ENCODE results near the gene GPANK1. TPM values are rescaled to one million over a fixed set of nuclear protein-coding genes. Genes with fewer than 3 reads are reported as not detected.

GPANK1 gene
- total and polyA plus RNA-seq, 7 donors: 13.6 to 49.7 (median 22.6) TPM

DNA sequence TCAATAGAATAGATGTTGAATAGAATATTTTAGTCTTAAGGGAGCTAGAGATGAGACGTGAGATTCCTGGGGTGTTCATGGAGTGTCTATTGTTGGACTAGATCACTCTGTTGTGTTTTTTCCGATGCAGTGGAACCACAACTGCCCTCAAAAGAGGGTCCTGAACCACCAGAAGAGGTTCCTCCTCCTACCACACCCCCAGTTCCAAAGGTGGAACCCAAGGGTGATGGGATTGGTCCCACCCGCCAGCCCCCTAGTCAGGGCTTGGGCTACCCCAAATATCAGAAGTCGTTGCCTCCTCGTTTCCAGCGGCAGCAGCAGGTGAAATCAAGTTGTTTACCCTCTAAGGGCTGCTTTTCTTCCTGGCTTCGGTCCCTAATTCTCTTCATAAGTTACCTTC, 35.8 kb downstream of the GPANK1 start:
- intact Hi-C loops (cut with DNase I): no loop called here
- H3K4me3 ChIP-seq: no peak overlapping the region
- ATAC-seq (no peak), DNase-seq (no peak)
- H3K9me3 ChIP-seq: no peaks in the 10 kb centered on the region
- TF ChIP-seq, protein P1, sequence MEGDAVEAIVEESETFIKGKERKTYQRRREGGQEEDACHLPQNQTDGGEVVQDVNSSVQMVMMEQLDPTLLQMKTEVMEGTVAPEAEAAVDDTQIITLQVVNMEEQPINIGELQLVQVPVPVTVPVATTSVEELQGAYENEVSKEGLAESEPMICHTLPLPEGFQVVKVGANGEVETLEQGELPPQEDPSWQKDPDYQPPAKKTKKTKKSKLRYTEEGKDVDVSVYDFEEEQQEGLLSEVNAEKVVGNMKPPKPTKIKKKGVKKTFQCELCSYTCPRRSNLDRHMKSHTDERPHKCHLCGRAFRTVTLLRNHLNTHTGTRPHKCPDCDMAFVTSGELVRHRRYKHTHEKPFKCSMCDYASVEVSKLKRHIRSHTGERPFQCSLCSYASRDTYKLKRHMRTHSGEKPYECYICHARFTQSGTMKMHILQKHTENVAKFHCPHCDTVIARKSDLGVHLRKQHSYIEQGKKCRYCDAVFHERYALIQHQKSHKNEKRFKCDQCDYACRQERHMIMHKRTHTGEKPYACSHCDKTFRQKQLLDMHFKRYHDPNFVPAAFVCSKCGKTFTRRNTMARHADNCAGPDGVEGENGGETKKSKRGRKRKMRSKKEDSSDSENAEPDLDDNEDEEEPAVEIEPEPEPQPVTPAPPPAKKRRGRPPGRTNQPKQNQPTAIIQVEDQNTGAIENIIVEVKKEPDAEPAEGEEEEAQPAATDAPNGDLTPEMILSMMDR (IDR thresholded peaks at IDR 0.05): no peak
- H3K4me1 ChIP-seq: no peaks in the 10 kb centered on the region
- peaks cover 31 to 100% of the 10 kb centered on the region in 2 donors for H3K36me3 ChIP-seq (ENCODE audit: insufficient read depth in 1 of 2, low read depth in 1 of 2)
- H3K27ac ChIP-seq: no peak overlapping the region
- H3K27me3 ChIP-seq (ENCODE audit: insufficient read depth in 3 of 3, low read length in 2 of 3): no peaks in the 10 kb centered on the region
- 77 to 88% (median 82%) methylated on average over 7 of the region's 7 CpGs for WGBS, 3 donors

GRCh38 chr6:31627690-31628287, 37.0 kb downstream of the GPANK1 start:
- WGBS, 3 donors: 94 to 95% (median 94%) methylated on average over 19 of the region's 19 CpGs
- Histone ChIP-seq H3K4me3 (no peak overlapping the region), H3K27me3 (ENCODE audit: insufficient read depth in 3 of 3, low read length in 2 of 3) (no peaks in the 10 kb centered on the region), H3K4me1 (peaks cover 1% of the 10 kb centered on the region), H3K27ac (no peak overlapping the region), H3K36me3 (ENCODE audit: insufficient read depth in 1 of 2, low read depth in 1 of 2) (peaks cover 31 to 100% of the 10 kb centered on the region in 2 donors), H3K9me3 (no peaks in the 10 kb centered on the region)
- TF ChIP-seq, protein P1 (IDR thresholded peaks at IDR 0.05): no peak
- no peak for DNase-seq
- intact Hi-C loops (cut with DNase I): no loop called here
- no peak for ATAC-seq

DNA sequence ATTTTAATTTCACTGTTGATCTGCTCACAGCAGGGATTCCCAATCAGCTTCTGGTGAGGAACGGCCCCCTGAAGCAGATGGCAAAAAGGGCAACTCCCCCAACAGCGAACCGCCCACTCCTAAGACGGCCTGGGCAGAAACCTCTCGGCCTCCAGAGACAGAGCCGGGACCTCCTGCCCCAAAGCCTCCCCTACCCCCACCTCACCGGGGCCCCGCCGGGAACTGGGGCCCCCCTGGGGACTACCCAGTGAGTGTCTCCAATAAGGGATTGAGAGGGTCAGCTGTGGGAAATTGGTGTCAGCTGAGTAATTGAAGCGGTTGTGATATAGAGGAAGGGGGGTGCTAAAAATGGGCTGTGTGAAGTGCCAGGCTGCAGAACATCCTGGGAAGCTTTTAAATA, 37.8 kb downstream of the GPANK1 start:
- no peak for DNase-seq
- Histone ChIP-seq H3K27ac (no peak overlapping the region), H3K36me3 (ENCODE audit: insufficient read depth in 1 of 2, low read depth in 1 of 2) (peaks cover 34 to 98% of the 10 kb centered on the region in 2 donors), H3K4me3 (no peak overlapping the region), H3K9me3 (no peaks in the 10 kb centered on the region), H3K4me1 (peaks cover 10% of the 10 kb centered on the region), H3K27me3 (ENCODE audit: insufficient read depth in 3 of 3, low read length in 2 of 3) (no peaks in the 10 kb centered on the region)
- no peak for ATAC-seq
- WGBS, 3 donors: 83 to 89% (median 86%) methylated on average over 10 of the region's 10 CpGs
- intact Hi-C loops (cut with DNase I): no loop called here
- TF ChIP-seq, protein P1 (IDR thresholded peaks at IDR 0.05): no peak

DNA sequence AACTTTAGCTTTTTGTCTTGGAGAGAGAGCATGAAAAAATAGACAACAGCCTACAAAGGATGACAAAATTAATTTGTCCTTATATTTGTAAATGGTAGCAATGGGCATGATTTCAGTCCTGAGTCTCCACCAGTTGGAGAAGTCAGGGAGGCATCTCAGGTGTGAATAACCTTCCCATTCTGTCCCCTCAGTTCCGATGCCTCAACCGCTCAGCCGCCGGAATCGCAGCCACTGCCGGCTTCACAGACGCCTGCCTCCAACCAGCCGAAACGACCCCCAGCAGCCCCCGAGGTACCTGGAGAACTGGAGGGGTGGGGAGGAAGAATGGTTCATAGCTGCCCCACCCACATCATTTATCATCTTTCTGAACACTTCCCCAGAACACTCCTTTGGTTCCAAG, 40.7 kb downstream of the GPANK1 start:
- peaks cover 16% of the 10 kb centered on the region for H3K4me1 ChIP-seq
- TF ChIP-seq, protein P1 (IDR thresholded peaks at IDR 0.05): no peak
- no peaks in the 10 kb centered on the region for H3K27me3 ChIP-seq (ENCODE audit: insufficient read depth in 3 of 3, low read length in 2 of 3)
- intact Hi-C loops (cut with DNase I): no loop called here
- no peaks in the 10 kb centered on the region for H3K9me3 ChIP-seq
- WGBS, 3 donors: 90 to 91% (median 90%) methylated on average over 10 of the region's 10 CpGs
- no peak overlapping the region for H3K4me3 ChIP-seq
- no peak for ATAC-seq
- H3K36me3 ChIP-seq (ENCODE audit: insufficient read depth in 1 of 2, low read depth in 1 of 2): peaks cover 20 to 72% of the 10 kb centered on the region in 2 donors
- DNase-seq: no peak
- H3K27ac ChIP-seq: no peak overlapping the region

DNA sequence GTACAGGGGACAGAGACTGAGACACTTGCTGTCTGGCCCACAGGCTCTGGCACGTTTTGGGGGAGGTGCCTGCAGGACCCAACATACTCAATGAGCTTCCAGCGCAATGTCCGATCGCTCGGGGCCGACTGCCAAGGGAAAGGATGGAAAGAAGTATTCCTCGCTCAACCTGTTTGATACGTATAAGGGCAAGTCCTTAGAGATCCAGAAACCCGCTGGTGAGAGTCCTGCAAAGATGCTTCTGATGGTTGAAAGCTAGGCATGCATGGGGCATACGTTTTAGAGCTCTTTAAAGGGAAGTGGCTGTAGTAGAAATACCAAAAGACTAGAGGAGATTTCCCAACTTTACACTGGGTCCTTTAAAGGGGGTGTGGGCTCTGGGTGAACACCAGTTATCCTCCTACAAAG, 42.1 kb downstream of the GPANK1 start:
- Histone ChIP-seq H3K4me3 (no peak overlapping the region), H3K27me3 (ENCODE audit: insufficient read depth in 3 of 3, low read length in 2 of 3) (no peaks in the 10 kb centered on the region), H3K4me1 (peaks cover 16% of the 10 kb centered on the region), H3K36me3 (ENCODE audit: insufficient read depth in 1 of 2, low read depth in 1 of 2) (peaks cover 18 to 58% of the 10 kb centered on the region in 2 donors), H3K9me3 (no peaks in the 10 kb centered on the region), H3K27ac (no peak overlapping the region)
- TF ChIP-seq, protein P1 (IDR thresholded peaks at IDR 0.05): no peak
- intact Hi-C loops (cut with DNase I): loop anchor here in 1 of 2 donors (2.0 kb wide), 1 partner anchor 28 kb away; no protein-coding TSS in a partner anchor
- ATAC-seq (no peak), DNase-seq (no peak)
- WGBS, 3 donors: 58 to 69% (median 59%) methylated on average over 10 of the region's 10 CpGs
